Hepatocyte (in vitro differentiated cells): Measurements from ENCODE around the gene ASXL1.

Experiments used
- CTCF ChIP-seq: fragments of 200-600 bp; sonication (generic); IDR thresholded peaks from 2 replicates; pipeline ENCODE4 v1.5.1; 2016; ENCODE audit warnings: antibody characterized with exemption, mild to moderate bottlenecking; ENCODE audit not compliant: poor library complexity
- EZH2 ChIP-seq: fragments of 200-600 bp; sonication (generic); IDR thresholded peaks from 2 replicates; pipeline ENCODE4 v1.6.1; 2016; ENCODE audit warnings: antibody characterized with exemption, mild to moderate bottlenecking, borderline replicate concordance

DNA sequence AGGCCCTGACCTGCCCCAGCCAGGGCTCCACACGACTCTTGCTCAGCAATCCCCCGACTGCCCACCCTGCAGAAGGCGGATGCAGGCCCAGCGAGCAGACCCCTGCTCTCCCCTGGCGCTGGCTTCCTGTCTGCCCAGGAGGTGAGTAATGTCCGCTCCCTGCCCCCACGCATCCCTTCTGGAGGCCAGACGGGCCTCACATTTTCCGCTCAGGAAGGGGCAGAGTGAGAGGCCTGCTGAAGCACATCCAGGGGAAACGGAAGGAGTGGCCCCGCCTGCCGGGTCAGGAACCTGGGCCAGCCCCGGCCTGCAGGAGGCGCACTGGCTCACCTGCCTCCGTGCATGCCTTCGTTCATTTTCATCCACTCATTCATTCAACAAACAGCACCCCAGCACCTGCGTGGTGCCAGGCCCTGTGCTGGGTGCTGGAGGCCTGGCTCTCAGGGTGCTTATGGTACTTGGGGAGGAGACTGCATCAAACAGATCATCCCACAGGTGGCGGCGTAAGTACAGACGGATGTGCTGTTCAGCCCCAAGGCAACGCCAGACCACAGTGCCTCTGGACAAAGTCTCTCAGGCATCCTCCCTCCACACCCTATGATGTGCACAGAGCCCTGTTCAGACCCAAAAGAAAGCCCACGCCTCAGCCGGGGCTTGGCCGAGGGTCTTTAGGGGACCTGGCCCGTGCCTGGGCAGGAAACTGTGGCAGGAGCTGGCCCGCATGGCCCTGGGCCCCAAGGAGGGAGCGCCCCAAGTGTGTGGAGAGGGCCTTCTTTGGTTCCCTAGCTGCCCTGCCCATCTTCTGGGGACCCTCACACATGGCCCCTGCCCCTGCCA lies 112.1 kb downstream of the ASXL1 start:
- TF ChIP-seq CTCF (peak; percentile 50), EZH2 (no peak)
